Endothelial cell of umbilical vein (primary cell): ENCODE measurements around the gene NR6A1.

Source experiments
- CTCF ChIP-seq, 2 donors: IDR thresholded peaks; 1 replicate in 1 of 2; 2 replicates in 1 of 2; pipeline ENCODE4 v1.5.1; 2011; ENCODE audit warnings: low read length in 2 of 2, mild to moderate bottlenecking in 2 of 2, moderate library complexity in 2 of 2, control low read depth in 1 of 2, inconsistent platforms in 1 of 2, low read depth in 1 of 2; ENCODE audit not compliant: insufficient read depth in 1 of 2; ENCODE audit errors: extremely low read depth in 1 of 2
- EZH2 ChIP-seq: IDR thresholded peaks from 2 replicates; pipeline ENCODE4 v1.6.1; 2012; ENCODE audit warnings: borderline replicate concordance, low read depth, mild to moderate bottlenecking, moderate library complexity, low read length, inconsistent platforms; ENCODE audit not compliant: severe bottlenecking
- FOS ChIP-seq: IDR thresholded peaks from 2 replicates; pipeline ENCODE4 v1.6.1; 2011; ENCODE audit warnings: mild to moderate bottlenecking, low read length, moderate library complexity, borderline replicate concordance; ENCODE audit not compliant: insufficient read depth
- JUN ChIP-seq: IDR thresholded peaks from 2 replicates; pipeline ENCODE4 v1.6.1; 2011; ENCODE audit warnings: borderline replicate concordance, low read depth; ENCODE audit not compliant: insufficient read length, insufficient read depth
- MAX ChIP-seq: IDR thresholded peaks from 2 replicates; pipeline ENCODE4 v1.6.1; 2011; ENCODE audit not compliant: insufficient read depth, insufficient read length
- MYC ChIP-seq: IDR thresholded peaks from one replicate; pipeline ENCODE4 v1.6.1; 2011; ENCODE audit warnings: mild to moderate bottlenecking, low read depth, low read length
- POLR2A ChIP-seq: IDR thresholded peaks from 2 replicates; pipeline ENCODE4 v1.6.1; 2012; ENCODE audit warnings: low read depth, mild to moderate bottlenecking, control low read depth, low read length
- POLR2AphosphoS5 ChIP-seq: IDR thresholded peaks from 2 replicates; pipeline ENCODE4 v1.6.1; 2012; ENCODE audit warnings: low read depth, mild to moderate bottlenecking, control low read depth, low read length, moderate library complexity; ENCODE audit not compliant: insufficient read depth

DNA sequence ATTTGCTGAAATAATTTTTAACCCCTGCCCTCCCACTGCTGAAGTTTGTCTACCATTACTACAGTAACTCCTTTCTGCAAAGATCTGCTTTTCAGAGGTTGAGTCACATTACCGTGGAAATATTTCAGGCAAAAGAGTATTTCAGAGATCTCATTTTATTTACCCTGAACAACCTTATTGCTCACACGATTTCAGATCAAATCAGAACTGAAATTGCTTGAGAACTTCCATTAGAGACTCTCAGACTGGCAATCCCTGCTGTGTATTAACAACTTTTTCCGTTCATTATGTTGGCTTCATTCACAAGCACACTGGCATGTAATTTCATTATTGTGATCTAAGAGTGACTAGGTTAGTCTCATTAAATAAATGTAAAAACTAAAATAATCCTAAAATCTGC lies 16.1 kb downstream of the NR6A1 start:
- TF ChIP-seq CTCF (IDR thresholded peaks at IDR 0.05; ENCODE audit: extremely low read depth in 1 of 2, insufficient read depth in 1 of 2, low read depth in 1 of 2, low read length in 2 of 2) (no peak), POLR2A (no peak), FOS (no peak), POLR2AphosphoS5 (no peak), MAX (no peak), EZH2 (no peak), MYC (no peak), JUN (no peak)
